ENCODE measurements around the gene MRPL4. TPM values are rescaled to one million over a fixed set of nuclear protein-coding genes. Genes with fewer than 3 reads are reported as not detected.

MRPL4 gene
- total and polyA plus RNA-seq, 10 of the 15 experiments (the other 5 are each of a cell fraction or from before 2014, with no cell fraction given): 0.79 to 221 (median 112) TPM

DNA sequence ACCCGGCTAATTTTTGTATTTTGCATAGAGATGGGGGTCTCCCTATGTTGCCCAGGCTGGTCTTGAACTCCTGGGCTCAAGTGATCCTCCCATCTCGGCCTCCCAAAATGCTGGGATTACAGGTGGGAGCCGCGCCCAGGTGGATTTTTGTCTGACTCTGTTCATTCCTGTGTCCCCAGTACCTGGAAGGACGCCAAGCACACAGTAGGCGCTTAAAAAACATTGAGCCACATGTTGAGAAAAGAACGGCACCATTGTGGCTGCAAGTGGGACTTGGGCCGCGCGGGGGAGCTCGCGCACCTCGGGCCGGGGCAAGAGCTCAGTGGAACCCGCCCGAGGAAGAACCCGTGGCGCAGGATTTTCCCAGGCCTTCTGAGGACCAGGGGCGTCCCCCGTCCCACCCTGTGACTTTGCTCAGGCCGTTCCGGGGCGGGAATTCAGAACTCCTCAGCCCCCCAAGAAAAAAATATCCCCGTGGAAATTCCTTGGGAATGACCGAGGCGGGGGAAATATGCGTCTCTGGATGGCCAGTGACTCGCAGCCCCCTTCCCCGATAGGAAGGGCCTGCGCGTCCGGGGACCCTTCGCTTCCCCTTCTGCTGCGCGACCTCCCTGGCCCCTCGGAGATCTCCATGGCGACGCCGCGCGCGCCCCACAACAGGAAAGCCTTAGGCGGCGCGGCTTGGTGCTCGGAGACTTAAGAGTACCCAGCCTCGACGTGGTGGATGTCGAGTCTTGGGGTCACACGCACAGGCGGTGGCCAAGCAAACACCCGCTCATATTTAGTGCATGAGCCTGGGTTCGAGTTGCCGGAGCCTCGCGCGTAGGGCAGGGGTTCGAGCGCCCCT, 17.5 kb downstream of the MRPL4 start (continued):
- TF ChIP-seq KLF5 (IDR thresholded peaks at IDR 0.05; ENCODE audit: partially characterized antibody): peak; percentile 76
- TF ChIP-seq, protein P1, sequence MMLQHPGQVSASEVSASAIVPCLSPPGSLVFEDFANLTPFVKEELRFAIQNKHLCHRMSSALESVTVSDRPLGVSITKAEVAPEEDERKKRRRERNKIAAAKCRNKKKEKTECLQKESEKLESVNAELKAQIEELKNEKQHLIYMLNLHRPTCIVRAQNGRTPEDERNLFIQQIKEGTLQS (IDR thresholded peaks at IDR 0.05; ENCODE audit: borderline replicate concordance, extremely low read depth, low read depth, low read length): no peak
- TF ChIP-seq TAF1 (IDR thresholded peaks at IDR 0.05; ENCODE audit: borderline replicate concordance, low read depth, low read length): peak; percentile 16; the same call in 1 of the 2 replicates
- no peak for TF ChIP-seq BCL11A (IDR thresholded peaks at IDR 0.05; ENCODE audit: low read depth, low read length)
- TF ChIP-seq NFYB (IDR thresholded peaks at IDR 0.05; ENCODE audit: insufficient read depth, low read depth, low read length): no peak
- TF ChIP-seq, protein P2, sequence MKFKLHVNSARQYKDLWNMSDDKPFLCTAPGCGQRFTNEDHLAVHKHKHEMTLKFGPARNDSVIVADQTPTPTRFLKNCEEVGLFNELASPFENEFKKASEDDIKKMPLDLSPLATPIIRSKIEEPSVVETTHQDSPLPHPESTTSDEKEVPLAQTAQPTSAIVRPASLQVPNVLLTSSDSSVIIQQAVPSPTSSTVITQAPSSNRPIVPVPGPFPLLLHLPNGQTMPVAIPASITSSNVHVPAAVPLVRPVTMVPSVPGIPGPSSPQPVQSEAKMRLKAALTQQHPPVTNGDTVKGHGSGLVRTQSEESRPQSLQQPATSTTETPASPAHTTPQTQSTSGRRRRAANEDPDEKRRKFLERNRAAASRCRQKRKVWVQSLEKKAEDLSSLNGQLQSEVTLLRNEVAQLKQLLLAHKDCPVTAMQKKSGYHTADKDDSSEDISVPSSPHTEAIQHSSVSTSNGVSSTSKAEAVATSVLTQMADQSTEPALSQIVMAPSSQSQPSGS (IDR thresholded peaks at IDR 0.05; ENCODE audit: low read length): no peak
- TF ChIP-seq KDM1A (IDR thresholded peaks at IDR 0.05; ENCODE audit: borderline replicate concordance): no peak
- TF ChIP-seq, protein P3, sequence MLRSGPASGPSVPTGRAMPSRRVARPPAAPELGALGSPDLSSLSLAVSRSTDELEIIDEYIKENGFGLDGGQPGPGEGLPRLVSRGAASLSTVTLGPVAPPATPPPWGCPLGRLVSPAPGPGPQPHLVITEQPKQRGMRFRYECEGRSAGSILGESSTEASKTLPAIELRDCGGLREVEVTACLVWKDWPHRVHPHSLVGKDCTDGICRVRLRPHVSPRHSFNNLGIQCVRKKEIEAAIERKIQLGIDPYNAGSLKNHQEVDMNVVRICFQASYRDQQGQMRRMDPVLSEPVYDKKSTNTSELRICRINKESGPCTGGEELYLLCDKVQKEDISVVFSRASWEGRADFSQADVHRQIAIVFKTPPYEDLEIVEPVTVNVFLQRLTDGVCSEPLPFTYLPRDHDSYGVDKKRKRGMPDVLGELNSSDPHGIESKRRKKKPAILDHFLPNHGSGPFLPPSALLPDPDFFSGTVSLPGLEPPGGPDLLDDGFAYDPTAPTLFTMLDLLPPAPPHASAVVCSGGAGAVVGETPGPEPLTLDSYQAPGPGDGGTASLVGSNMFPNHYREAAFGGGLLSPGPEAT (IDR thresholded peaks at IDR 0.05; ENCODE audit: low read depth): peak; percentile 87
- TF ChIP-seq NR2C2 (IDR thresholded peaks at IDR 0.05; ENCODE audit: borderline replicate concordance, control insufficient read depth, insufficient read length, low read depth): no peak
- TF ChIP-seq, protein P4, sequence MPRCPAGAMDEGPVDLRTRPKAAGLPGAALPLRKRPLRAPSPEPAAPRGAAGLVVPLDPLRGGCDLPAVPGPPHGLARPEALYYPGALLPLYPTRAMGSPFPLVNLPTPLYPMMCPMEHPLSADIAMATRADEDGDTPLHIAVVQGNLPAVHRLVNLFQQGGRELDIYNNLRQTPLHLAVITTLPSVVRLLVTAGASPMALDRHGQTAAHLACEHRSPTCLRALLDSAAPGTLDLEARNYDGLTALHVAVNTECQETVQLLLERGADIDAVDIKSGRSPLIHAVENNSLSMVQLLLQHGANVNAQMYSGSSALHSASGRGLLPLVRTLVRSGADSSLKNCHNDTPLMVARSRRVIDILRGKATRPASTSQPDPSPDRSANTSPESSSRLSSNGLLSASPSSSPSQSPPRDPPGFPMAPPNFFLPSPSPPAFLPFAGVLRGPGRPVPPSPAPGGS (IDR thresholded peaks at IDR 0.05; ENCODE audit: borderline replicate concordance, insufficient read depth, low read depth, low read length, poor library complexity, severe bottlenecking): peak; percentile 15
- TF ChIP-seq CEBPB (IDR thresholded peaks at IDR 0.05; ENCODE audit: borderline replicate concordance in 1 of 2, low read depth in 2 of 2, low read length in 2 of 2): no peak
- TF ChIP-seq BACH1 (IDR thresholded peaks at IDR 0.05; ENCODE audit: borderline replicate concordance): 0 out of 2 replicates have a peak, but pooled peaks have one; percentile 59
- TF ChIP-seq, protein P5, sequence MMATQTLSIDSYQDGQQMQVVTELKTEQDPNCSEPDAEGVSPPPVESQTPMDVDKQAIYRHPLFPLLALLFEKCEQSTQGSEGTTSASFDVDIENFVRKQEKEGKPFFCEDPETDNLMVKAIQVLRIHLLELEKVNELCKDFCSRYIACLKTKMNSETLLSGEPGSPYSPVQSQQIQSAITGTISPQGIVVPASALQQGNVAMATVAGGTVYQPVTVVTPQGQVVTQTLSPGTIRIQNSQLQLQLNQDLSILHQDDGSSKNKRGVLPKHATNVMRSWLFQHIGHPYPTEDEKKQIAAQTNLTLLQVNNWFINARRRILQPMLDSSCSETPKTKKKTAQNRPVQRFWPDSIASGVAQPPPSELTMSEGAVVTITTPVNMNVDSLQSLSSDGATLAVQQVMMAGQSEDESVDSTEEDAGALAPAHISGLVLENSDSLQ (IDR thresholded peaks at IDR 0.05): no peak
- TF ChIP-seq SREBF1 (IDR thresholded peaks at IDR 0.05; ENCODE audit: low read length): no peak
- TF ChIP-seq RUNX3 (IDR thresholded peaks at IDR 0.05; ENCODE audit: low read length): peak; percentile 75
- no peak for TF ChIP-seq POLR2A (IDR thresholded peaks at IDR 0.05; ENCODE audit: low read depth, low read length)
- no peak for TF ChIP-seq FOS (IDR thresholded peaks at IDR 0.05; ENCODE audit: borderline replicate concordance, extremely low read depth, insufficient read length)
- TF ChIP-seq, protein P6, sequence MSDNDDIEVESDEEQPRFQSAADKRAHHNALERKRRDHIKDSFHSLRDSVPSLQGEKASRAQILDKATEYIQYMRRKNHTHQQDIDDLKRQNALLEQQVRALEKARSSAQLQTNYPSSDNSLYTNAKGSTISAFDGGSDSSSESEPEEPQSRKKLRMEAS (IDR thresholded peaks at IDR 0.05; ENCODE audit: low read depth, low read length): no peak; the same call in 1 of the 2 replicates
- TF ChIP-seq, protein P7, sequence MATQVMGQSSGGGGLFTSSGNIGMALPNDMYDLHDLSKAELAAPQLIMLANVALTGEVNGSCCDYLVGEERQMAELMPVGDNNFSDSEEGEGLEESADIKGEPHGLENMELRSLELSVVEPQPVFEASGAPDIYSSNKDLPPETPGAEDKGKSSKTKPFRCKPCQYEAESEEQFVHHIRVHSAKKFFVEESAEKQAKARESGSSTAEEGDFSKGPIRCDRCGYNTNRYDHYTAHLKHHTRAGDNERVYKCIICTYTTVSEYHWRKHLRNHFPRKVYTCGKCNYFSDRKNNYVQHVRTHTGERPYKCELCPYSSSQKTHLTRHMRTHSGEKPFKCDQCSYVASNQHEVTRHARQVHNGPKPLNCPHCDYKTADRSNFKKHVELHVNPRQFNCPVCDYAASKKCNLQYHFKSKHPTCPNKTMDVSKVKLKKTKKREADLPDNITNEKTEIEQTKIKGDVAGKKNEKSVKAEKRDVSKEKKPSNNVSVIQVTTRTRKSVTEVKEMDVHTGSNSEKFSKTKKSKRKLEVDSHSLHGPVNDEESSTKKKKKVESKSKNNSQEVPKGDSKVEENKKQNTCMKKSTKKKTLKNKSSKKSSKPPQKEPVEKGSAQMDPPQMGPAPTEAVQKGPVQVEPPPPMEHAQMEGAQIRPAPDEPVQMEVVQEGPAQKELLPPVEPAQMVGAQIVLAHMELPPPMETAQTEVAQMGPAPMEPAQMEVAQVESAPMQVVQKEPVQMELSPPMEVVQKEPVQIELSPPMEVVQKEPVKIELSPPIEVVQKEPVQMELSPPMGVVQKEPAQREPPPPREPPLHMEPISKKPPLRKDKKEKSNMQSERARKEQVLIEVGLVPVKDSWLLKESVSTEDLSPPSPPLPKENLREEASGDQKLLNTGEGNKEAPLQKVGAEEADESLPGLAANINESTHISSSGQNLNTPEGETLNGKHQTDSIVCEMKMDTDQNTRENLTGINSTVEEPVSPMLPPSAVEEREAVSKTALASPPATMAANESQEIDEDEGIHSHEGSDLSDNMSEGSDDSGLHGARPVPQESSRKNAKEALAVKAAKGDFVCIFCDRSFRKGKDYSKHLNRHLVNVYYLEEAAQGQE (IDR thresholded peaks at IDR 0.05; ENCODE audit: low read depth, low read length): no peak

Data from GM12878 (cell line).